ENCODE measurements around the gene TBC1D25. TPM values are rescaled to one million over a fixed set of nuclear protein-coding genes. Genes with fewer than 3 reads are reported as not detected.

The TBC1D25 gene
- total and polyA plus RNA-seq, 4 donors, result 2.6 to 5.8 (median 3.3) TPM

DNA sequence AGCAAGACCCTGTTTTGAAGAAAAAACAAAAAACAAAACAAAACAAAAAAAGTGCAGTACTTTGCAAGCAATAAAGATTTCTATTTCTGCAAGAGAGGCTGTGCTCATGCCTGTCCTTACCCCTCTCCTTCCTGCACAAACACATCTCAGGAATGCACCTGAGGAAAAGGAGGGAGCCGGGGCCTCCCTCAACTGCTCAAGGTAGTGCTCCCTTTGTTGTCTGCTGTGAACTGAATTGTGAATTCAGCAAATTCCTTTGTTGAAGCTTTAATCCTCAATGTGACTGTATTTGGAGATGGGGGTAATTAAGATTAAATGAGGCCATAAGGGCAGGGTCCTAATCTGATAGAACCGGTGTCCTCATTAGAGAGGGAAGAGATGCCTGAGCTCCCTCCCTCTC is 49.6 kb upstream of the TBC1D25 start (continued):
- TF ChIP-seq REST (IDR thresholded peaks at IDR 0.05), result no peak
- TF ChIP-seq, protein P1, sequence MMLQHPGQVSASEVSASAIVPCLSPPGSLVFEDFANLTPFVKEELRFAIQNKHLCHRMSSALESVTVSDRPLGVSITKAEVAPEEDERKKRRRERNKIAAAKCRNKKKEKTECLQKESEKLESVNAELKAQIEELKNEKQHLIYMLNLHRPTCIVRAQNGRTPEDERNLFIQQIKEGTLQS (IDR thresholded peaks at IDR 0.05), result no peak
- TF ChIP-seq, protein P2, sequence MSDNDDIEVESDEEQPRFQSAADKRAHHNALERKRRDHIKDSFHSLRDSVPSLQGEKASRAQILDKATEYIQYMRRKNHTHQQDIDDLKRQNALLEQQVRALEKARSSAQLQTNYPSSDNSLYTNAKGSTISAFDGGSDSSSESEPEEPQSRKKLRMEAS (IDR thresholded peaks at IDR 0.05), result no peak
- no peak for TF ChIP-seq FOXA1 (IDR thresholded peaks at IDR 0.05)
- TF ChIP-seq NR2F2 (IDR thresholded peaks at IDR 0.05), result no peak
- no peak for TF ChIP-seq HNF4G (IDR thresholded peaks at IDR 0.05)
- no peak for TF ChIP-seq EGR1 (IDR thresholded peaks at IDR 0.05; ENCODE audit: low read depth in 2 of 2)
- TF ChIP-seq GABPA (IDR thresholded peaks at IDR 0.05 in 1 of 2, conservative IDR thresholded peaks at IDR 0.05 in 1 of 2), result no peak

DNA sequence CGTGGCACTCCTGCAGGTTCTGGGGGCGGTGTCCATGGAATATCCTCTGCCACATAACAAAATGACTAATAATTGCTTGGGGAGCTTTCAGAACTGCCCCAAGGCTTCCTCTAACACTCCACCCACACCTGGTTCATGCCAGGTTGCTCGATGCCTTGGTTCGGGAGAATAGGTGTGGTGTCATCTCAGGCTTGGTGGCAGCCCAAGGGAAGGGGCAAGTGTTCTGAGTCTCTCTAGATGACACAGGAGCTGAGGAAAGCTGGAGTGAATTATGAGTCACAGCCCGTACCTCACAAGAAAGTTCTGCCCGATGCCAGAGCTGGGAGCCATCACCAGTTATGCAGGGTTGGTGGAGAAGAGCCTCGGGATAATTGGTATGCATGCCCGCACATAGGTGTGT is 48.9 kb upstream of the TBC1D25 start:
- H3K4me1 ChIP-seq (ENCODE audit: control insufficient read depth in 4 of 4, insufficient read depth in 4 of 4, low read length in 3 of 4), result no peaks in the 10 kb centered on the region
- no peak for TF ChIP-seq JUND (IDR thresholded peaks at IDR 0.05)
- no peak for TF ChIP-seq YY1 (IDR thresholded peaks at IDR 0.05)
- TF ChIP-seq EGR1 (IDR thresholded peaks at IDR 0.05; ENCODE audit: low read depth in 2 of 2), result no peak
- no peak for TF ChIP-seq CTCF (IDR thresholded peaks at IDR 0.05; ENCODE audit: low read depth, low read length, missing input control)
- TF ChIP-seq HNF4A (conservative IDR thresholded peaks at IDR 0.05), result no peak
- TF ChIP-seq HNF4G (IDR thresholded peaks at IDR 0.05), result no peak
- TF ChIP-seq, protein P1 (IDR thresholded peaks at IDR 0.05), result no peak
- TF ChIP-seq, protein P2 (IDR thresholded peaks at IDR 0.05), result no peak
- no peak for TF ChIP-seq TAF1 (conservative IDR thresholded peaks at IDR 0.05)
- TF ChIP-seq RXRA (IDR thresholded peaks at IDR 0.05), result no peak
- TF ChIP-seq REST (IDR thresholded peaks at IDR 0.05), result no peak
- no peak for TF ChIP-seq RAD21 (IDR thresholded peaks at IDR 0.05)
- TF ChIP-seq NR2F2 (IDR thresholded peaks at IDR 0.05), result no peak
- no peak for TF ChIP-seq ZBTB33 (IDR thresholded peaks at IDR 0.05)
- no peak for TF ChIP-seq SP1 (IDR thresholded peaks at IDR 0.05)
- no peak for TF ChIP-seq GABPA (IDR thresholded peaks at IDR 0.05 in 1 of 2, conservative IDR thresholded peaks at IDR 0.05 in 1 of 2)
- TF ChIP-seq FOXA1 (IDR thresholded peaks at IDR 0.05), result no peak
- TF ChIP-seq FOXA2 (IDR thresholded peaks at IDR 0.05), result no peak
- no peak overlapping the region for H3K9ac ChIP-seq (ENCODE audit: low read depth in 1 of 2, low read length in 2 of 2)
- no peaks in the 10 kb centered on the region for H3K9me3 ChIP-seq (ENCODE audit: control insufficient read depth in 4 of 4, low read length in 3 of 4)
- H3K36me3 ChIP-seq (ENCODE audit: control insufficient read depth in 4 of 4, insufficient read depth in 3 of 4, low read depth in 1 of 4, low read length in 3 of 4), result peaks cover 0 to 2% (median 0%) of the 10 kb centered on the region in 4 donors
- H3K4me3 ChIP-seq (ENCODE audit: low read depth in 1 of 3, low read length in 3 of 3), result no peak overlapping the region
- no peak for DNase-seq (ENCODE audit: low spot score)
- H3K27ac ChIP-seq (ENCODE audit: low read depth in 1 of 2, low read length in 2 of 2), result no peak overlapping the region
- peaks cover 0 to 2% (median 0%) of the 10 kb centered on the region in 4 donors for H3K27me3 ChIP-seq (ENCODE audit: control insufficient read depth in 4 of 4, insufficient read depth in 4 of 4, low read length in 3 of 4)
- 91% methylated on average over 8 of the region's 8 CpGs for WGBS

All from liver (tissue), 9 donors.